Vagina (tissue), 2 donors: ENCODE results near the gene LHPP.

Experiments used
- POLR2A ChIP-seq, 2 donors: fragments of 450-650 bp; IDR thresholded peaks; one replicate each; pipeline ENCODE4 v1.6.1; 2017; ENCODE audit warnings: antibody characterized with exemption in 2 of 2, mild to moderate bottlenecking in 2 of 2, moderate library complexity in 2 of 2
- POLR2AphosphoS5 ChIP-seq, 2 donors: sonication (generic); formaldehyde crosslinking; IDR thresholded peaks; one replicate each; pipeline ENCODE4 v1.9.0; 2017; ENCODE audit warnings: antibody characterized with exemption in 2 of 2, mild to moderate bottlenecking in 2 of 2, low read depth in 1 of 2; ENCODE audit not compliant: insufficient read depth in 1 of 2
- TF ChIP-seq, protein P1 (sequence below), 3 experiments: fragments of 450-650 bp in 2 of 3; fragments of 200-600 bp in 1 of 3; sonication (generic) in 1 of 3; IDR thresholded peaks; one replicate each; pipeline ENCODE4 v1.5.1; 2017 to 2019; ENCODE audit warnings: antibody characterized with exemption in 3 of 3, mild to moderate bottlenecking in 2 of 3, moderate library complexity in 2 of 3

DNA sequence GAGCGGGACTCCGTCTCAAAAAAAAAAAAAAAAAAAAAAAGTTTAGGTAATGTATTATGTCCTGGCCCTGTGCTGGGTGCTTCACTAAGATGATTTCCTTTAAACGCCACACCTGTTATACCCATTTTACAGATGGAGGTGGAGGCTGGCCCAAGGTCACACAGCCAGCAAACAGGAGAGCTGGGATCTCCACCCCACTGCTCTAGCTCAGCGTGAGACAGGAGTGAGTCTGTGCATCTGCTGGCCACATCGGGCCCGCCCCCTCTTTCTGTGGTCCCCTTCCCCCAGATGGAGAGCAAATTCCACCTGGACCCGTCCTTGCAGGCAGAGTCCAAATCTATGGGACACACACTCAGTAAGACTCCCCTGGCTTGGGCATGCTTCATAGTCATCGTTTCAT, 51.0 kb downstream of the LHPP start:
- no peak for TF ChIP-seq POLR2A (IDR thresholded peaks at IDR 0.05)
- TF ChIP-seq, protein P1, sequence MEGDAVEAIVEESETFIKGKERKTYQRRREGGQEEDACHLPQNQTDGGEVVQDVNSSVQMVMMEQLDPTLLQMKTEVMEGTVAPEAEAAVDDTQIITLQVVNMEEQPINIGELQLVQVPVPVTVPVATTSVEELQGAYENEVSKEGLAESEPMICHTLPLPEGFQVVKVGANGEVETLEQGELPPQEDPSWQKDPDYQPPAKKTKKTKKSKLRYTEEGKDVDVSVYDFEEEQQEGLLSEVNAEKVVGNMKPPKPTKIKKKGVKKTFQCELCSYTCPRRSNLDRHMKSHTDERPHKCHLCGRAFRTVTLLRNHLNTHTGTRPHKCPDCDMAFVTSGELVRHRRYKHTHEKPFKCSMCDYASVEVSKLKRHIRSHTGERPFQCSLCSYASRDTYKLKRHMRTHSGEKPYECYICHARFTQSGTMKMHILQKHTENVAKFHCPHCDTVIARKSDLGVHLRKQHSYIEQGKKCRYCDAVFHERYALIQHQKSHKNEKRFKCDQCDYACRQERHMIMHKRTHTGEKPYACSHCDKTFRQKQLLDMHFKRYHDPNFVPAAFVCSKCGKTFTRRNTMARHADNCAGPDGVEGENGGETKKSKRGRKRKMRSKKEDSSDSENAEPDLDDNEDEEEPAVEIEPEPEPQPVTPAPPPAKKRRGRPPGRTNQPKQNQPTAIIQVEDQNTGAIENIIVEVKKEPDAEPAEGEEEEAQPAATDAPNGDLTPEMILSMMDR (IDR thresholded peaks at IDR 0.05), result no peak
- TF ChIP-seq POLR2AphosphoS5 (IDR thresholded peaks at IDR 0.05; ENCODE audit: insufficient read depth in 1 of 2, low read depth in 1 of 2), result no peak
